Stimulated activated CD4-positive, alpha-beta T cell treated with anti-CD3 and anti-CD28 coated beads, Interleukin-1b, Interleukin-23, amount 100 ng/mL, for 48 hours (primary cell): ENCODE measurements around the gene UBE2D4.
"Not testable (repeated sequence)": the region's sequence is repeated elsewhere in the genome, so short reads cannot be mapped to it uniquely, and the experiment has no call there.

Source experiments
- DNase-seq: peaks from one replicate; pipeline ENCODE4 v3.0.0-alpha.2; 2020

Gene UBE2D4

DNA sequence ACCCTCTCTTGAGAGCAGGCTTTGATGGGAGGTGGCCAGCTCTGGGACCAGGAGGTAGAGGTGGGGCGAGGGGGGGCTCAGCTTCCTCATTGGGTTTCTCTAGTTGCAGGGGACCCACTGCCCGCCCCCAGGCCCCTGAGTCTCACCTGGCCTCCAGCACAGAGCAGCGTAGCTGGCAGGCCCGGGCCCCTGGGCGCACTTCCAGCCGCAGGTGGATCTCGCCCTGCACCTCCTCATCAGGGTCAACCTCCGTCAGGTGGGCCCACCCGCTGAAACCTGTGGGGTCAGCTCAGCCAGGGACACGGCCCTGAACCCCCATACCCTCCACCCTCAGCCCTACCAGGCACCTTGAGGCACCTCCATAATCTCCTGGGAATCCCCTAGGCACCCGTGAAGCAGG, 43.4 kb downstream of the UBE2D4 start:
- not testable (repeated sequence) for DNase-seq

- DNase-seq, result not testable (repeated sequence)
Observed at GRCh38 chr7:43970698-43971097, 44.5 kb downstream of the UBE2D4 start.

DNA sequence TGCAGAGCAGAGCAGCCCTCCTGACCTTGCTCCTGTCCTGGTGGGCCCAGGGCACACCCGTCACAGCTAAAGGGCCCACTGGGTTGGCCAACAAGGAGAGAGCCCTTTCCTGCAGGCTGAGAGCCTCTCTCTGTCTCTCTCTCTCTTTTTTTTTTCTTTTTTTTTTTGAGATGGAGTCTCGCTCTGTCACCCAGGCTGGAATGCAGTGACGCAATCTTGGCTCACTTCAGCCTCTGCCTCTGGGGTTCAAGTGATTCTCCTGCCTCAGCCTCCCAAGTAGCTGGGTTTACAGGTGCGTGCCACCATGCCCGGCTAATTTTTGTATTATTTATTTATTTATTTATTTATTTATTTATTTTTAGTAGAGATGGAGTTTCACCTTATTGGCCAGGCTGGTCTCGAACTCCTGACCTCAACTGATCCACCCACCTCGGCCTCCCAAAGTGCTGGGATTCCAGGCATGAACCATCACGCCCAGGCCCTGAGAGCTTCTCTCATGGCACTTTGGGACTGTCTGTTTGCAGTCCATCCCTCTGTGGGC, 47.9 kb downstream of the UBE2D4 start:
- not testable (repeated sequence) for DNase-seq

GRCh38 chr7:43974725-43975482, 48.7 kb downstream of the UBE2D4 start:
- not testable (repeated sequence) for DNase-seq

DNA sequence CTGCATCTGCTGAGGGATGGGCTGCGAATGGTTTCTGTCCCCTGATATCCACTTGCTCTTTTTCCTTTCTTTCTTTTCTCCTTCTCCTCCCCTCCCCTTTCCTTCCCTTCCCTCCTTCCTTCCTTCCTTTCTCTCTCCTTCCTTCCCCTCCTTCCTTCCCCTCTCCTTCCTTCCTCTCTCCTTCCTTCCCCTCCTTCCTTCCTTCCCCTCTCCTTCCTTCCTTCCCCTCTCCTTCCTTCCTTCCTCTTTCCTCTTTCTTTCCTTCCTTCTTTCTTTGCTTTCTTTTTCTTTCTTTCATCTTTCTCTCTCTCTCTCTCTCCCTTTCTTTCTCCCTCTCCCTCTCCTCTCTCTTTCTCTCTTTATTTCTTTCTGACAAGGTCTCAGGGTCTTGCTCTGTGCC, 51.3 kb downstream of the UBE2D4 start:
- no peak for DNase-seq

- DNase-seq, result not testable (repeated sequence)
Observed at GRCh38 chr7:43978102-43978501, 51.9 kb downstream of the UBE2D4 start.

DNA sequence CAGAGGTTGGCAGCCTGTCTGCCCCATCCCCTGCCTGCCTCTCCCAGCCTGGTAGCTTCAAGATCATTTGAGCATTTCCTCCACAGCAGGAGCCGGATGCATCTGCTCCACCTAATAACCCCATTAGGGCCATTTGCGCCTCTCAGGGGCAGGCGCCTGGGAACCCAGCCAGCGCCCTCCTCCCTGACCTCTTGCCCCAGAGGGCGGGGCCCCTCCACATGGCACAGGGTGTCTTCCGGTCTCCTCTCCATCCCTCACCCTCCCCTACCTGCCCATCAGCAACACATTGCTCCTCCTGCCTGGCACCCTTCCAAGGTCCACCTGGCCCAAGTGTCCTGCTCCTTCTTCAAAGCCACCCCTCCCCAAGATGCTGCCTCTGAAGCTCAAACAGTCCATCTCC, 56.6 kb downstream of the UBE2D4 start:
- not testable (repeated sequence) for DNase-seq

GRCh38 chr7:43983736-43984135, 57.5 kb downstream of the UBE2D4 start:
- not testable (repeated sequence) for DNase-seq

DNA sequence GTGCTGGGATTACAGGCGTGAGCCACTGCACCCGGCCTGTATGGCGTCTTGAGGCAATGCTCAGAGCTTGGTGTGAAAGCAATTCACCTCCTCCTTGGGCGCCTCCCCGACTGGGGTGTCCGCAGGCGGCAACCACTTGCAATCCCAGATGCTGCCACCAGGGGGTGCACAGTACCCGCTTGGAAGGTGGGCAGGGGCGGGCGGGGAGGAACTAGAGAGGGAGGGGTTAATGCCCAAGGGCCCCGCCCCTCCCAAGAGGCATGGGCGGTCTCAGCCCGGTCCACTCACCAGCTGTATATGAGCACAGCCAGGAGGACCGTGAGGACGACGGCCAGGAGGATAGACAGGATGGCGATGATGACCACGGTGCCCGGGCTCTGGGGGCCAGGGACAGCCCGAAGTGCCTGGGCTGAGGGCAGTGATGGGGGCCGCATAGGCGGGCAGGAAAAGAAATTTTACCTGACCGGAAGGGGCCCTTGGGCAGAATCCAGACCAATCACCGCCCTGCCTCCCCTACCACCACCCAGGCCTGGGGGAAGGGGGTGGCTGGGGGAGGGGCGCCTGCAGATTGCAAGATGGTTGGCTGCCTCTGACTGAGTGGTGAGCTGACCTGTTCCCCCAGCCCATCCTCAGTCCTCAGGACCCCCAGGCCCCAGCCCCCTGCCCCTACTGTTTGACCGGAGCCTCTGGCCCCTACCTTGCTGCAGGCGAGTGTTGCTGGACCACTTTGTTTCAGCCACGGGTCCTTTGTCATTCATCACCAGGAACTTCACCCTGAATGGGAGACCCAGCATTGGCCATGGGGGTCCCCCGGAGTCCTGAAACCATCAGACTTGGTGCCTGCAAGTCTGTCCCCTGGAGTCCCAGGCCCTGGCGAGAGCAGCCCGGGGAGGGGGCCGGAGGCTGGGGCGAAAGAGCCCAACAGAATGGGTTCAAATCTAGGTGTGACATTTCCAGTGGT, 59.9 kb downstream of the UBE2D4 start:
- peak; percentile 88 for DNase-seq

DNA sequence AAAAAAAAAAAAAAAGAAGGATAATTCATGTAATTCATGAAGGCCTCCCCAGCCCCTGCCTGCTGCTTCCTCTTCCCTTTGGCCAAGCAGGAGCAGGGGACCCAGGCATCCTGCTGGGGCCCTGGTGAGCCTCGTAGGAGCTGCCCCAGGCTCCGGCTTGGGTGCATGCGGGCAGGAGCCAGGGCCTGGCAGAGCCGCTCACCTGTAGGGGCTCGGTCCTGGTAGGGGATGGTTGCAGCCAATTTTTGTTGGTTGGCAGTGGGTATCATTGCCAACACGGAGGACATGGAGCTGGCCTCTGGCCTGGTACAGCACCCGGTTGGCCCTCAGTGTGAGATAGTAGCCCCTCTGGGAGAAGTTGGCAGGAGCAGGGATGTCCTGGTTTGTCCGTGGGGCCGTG, 61.2 kb downstream of the UBE2D4 start:
- DNase-seq, result not testable (repeated sequence)

GRCh38 chr7:43990011-43990585, 63.9 kb downstream of the UBE2D4 start:
- DNase-seq, result not testable (repeated sequence)

DNA sequence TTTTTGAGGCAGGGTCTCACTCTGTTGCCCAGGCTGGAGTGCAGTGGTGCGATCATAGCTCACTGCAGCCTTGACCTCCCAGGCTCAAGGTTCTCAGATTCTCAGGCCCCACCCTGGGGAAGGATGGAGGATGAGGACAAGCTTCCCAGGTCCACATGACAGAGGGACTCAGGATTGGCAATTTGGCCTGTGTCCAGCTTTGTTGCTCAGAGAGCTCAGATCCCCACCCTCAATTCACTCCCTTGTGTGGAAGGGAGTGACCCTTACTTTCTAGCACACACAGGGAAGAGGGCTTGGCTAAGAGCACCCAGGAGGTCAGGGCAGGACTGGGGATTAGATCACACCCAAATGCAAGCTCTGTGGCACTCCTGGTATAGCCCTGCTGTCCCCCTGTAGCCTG, 64.6 kb downstream of the UBE2D4 start:
- not testable (repeated sequence) for DNase-seq

GRCh38 chr7:43992896-43993295, 66.7 kb downstream of the UBE2D4 start:
- not testable (repeated sequence) for DNase-seq

GRCh38 chr7:43994681-43995080, 68.4 kb downstream of the UBE2D4 start:
- DNase-seq, result not testable (repeated sequence)

- not testable (repeated sequence) for DNase-seq
Observed at GRCh38 chr7:43997532-43997931, 71.3 kb downstream of the UBE2D4 start, which contains the start of gene SPDYE1. SPDYE1 (plus strand) TSS chr7:43997897; CDS start chr7:43999950, 2,053 bp downstream.
